Smooth muscle cell of the pulmonary artery (primary cell): ENCODE measurements around the gene CEP63. TPM values are rescaled to one million over a fixed set of nuclear protein-coding genes. Genes with fewer than 3 reads are reported as not detected.

Experiments used
- total RNA-seq: library from RNA; depleted of rRNA; stranded (reverse); fragments of >200 nt; gene quantifications from 2 replicates; pipeline ENCODE4 v1.2.3, GENCODE V29; 2014

The CEP63 gene
- 17.1 and 19.2 TPM in 2 replicates for total RNA-seq

DNA sequence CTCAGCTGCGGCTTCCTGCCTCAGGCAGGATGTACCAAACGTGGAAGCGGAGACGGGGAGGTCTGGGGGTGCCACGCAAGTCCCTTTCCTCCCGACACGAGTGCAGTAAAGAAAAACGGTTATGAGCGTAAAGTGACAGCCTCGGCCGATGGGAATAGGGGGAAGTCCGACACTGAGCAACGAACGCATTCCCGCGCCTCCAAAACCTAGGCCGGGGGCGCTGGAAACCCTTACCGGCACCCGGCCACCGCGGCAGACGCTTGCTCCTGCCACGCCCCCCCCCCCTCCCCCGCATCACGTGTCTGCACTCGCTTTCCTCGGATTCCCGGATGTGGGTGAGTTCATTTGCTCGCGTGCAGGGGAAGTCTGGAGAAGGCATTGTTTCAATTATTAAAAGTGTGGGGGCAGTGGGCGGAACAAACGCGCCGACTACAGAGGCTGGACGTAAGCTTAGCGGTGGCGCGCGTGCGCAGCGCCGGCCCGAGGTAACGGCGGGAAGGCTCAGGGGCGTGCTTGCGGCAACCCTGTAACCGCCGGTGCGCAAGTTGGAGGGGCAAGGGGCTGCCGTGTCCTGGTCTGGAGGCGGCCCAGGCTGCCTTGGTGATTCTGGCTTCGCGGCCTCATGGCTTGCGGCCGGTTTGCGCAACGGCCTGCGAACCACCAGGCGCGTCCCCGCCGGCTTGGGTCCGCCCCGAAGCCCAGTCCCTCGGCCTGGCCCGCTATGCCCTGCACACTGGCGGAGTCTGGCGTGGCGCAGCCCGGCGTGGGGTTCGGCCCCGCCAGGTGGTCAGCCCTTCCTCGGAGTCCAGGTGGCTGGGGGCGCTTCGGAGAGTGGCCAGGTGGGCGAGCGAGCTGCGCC lies at the start of gene CEP63, which contains the start of gene ANAPC13:
CEP63 (plus strand) TSS at position 340 of the 859 bp plus-strand sequence. CDS start 9,264 bp downstream, outside the sequence.
ANAPC13 (minus strand) TSS at position 268 of the 859 bp plus-strand sequence. CDS start 3,081 bp downstream, outside the sequence.

Other genes with a start within 250 kb of the CEP63 start
- gene RYK, start 235.2 kb upstream of the CEP63 start, total RNA-seq: 102 and 119 TPM in 2 replicates
- 117 and 158 TPM in 2 replicates for gene AMOTL2, start 111.6 kb upstream of the CEP63 start, total RNA-seq
- 47.3 and 89.1 TPM in 2 replicates for gene ANAPC13, start 72 bp upstream of the CEP63 start, total RNA-seq
- 1.4 and 3.5 TPM in 2 replicates for gene KY, start 165.0 kb downstream of the CEP63 start, total RNA-seq